Keratinocyte (primary cell): ENCODE data around the gene SLC16A7. TPM values are rescaled to one million over a fixed set of nuclear protein-coding genes. Genes with fewer than 3 reads are reported as not detected.
A peak's percentile ranks its signal among the peaks of the same experiment; 100 is the strongest.

Source experiments
- DNase-seq: peaks from one replicate; pipeline ENCODE4 v3.0.0-alpha.2; 2011; ENCODE audit warnings: low read depth, missing footprints, low spot score
- FAIRE-seq: peaks from 2 replicates; lab custom pipeline; 2011; peaks lifted over from hg19 to GRCh38; lab: Jason Lieb, UNC
- H2AFZ ChIP-seq: 2 replicates; pipeline ENCODE4 v1.6.0; 2012; ENCODE audit warnings: low read length, control low read depth, inconsistent platforms; ENCODE audit not compliant: control insufficient read depth
- H3K27ac ChIP-seq: 2 replicates; pipeline ENCODE4 v1.5.1; 2011; ENCODE audit warnings: low read length; ENCODE audit not compliant: control insufficient read depth, insufficient read depth
- H3K27me3 ChIP-seq: 3 replicates; pipeline ENCODE4 v1.6.0; 2011; ENCODE audit warnings: low read length; ENCODE audit not compliant: control insufficient read depth, insufficient read depth; ENCODE audit errors: extremely low read depth
- H3K36me3 ChIP-seq, 2 experiments: 2 replicates in 1 of 2; 3 replicates in 1 of 2; pipeline ENCODE4 v1.5.1; 2011; ENCODE audit warnings: low read length in 2 of 2, mild to moderate bottlenecking in 1 of 2; ENCODE audit not compliant: control insufficient read depth in 2 of 2, insufficient read depth in 2 of 2; ENCODE audit errors: extremely low read depth in 1 of 2
- H3K4me1 ChIP-seq: 3 replicates; pipeline ENCODE4 v1.5.1; 2011; ENCODE audit warnings: low read length; ENCODE audit not compliant: control insufficient read depth, insufficient read depth; ENCODE audit errors: extremely low read depth
- H3K4me2 ChIP-seq: 3 replicates; pipeline ENCODE4 v1.6.0; 2011; ENCODE audit warnings: low read depth, low read length; ENCODE audit not compliant: control insufficient read depth, insufficient read depth; ENCODE audit errors: extremely low read depth
- H3K4me3 ChIP-seq, 3 experiments: fragments of 200-600 bp in 1 of 3; sonication (generic) in 1 of 3; 2 replicates in 2 of 3; 3 replicates in 1 of 3; pipeline ENCODE4 v1.5.1; 2011 to 2016; ENCODE audit warnings: low read length in 3 of 3, mild to moderate bottlenecking in 3 of 3, control low read depth in 2 of 3, inconsistent platforms in 1 of 3, low read depth in 1 of 3, mixed read lengths in 1 of 3, mixed run types in 1 of 3, moderate library complexity in 1 of 3; ENCODE audit not compliant: control insufficient read depth in 2 of 3, insufficient read depth in 2 of 3; ENCODE audit errors: extremely low read depth in 1 of 3
- H3K79me2 ChIP-seq: 2 replicates; pipeline ENCODE4 v1.6.0; 2012; ENCODE audit warnings: low read length; ENCODE audit not compliant: control insufficient read depth, insufficient read depth
- H3K9ac ChIP-seq: 3 replicates; pipeline ENCODE4 v1.6.0; 2011; ENCODE audit warnings: low read length; ENCODE audit not compliant: control insufficient read depth, insufficient read depth; ENCODE audit errors: extremely low read depth
- H3K9me1 ChIP-seq: 3 replicates; pipeline ENCODE4 v1.6.0; 2011; ENCODE audit warnings: low read length; ENCODE audit not compliant: control insufficient read depth, insufficient read depth; ENCODE audit errors: extremely low read depth
- H3K9me3 ChIP-seq: 2 replicates; pipeline ENCODE4 v1.5.1; 2012; ENCODE audit warnings: low read depth, low read length; ENCODE audit not compliant: control insufficient read depth
- H4K20me1 ChIP-seq: 3 replicates; pipeline ENCODE4 v1.6.0; 2011; ENCODE audit warnings: low read length; ENCODE audit not compliant: control insufficient read depth, insufficient read depth; ENCODE audit errors: extremely low read depth
- EZH2 ChIP-seq: IDR thresholded peaks from one replicate; pipeline ENCODE4 v1.6.1; 2012; ENCODE audit warnings: inconsistent platforms, mild to moderate bottlenecking, low read length, moderate library complexity
- dilution Hi-C: fragments of 300-500 bp; cut with MboI; formaldehyde crosslinking; loops from one replicate; pipeline ENCODE4 v1.7.0; 2020; ENCODE audit warnings: low sequenced_read_pairs; ENCODE audit not compliant: extremely low pct_ligation_motif_present
- polyA plus RNA-seq, 5 experiments: library from polyadenylated mRNA; depleted of rRNA in 3 of 5; stranded (reverse) in 3 of 5; stranded (forward) in 1 of 5; unstranded in 1 of 5; fragments of >200 nt; gene quantifications; 1 replicate in 1 of 5; 2 replicates in 3 of 5; 3 replicates in 1 of 5; pipeline versions ENCODE4 v1.2.1 to v1.2.3, GENCODE V29; 2011 to 2012; ENCODE audit warnings: missing spikeins in 2 of 5, low read depth in 1 of 5, low replicate concordance in 1 of 5
- TF ChIP-seq, protein P1 (sequence below), 3 experiments: IDR thresholded peaks in 1 of 3; conservative IDR thresholded peaks in 1 of 3; optimal IDR thresholded peaks in 1 of 3; 2 replicates in 2 of 3; 3 replicates in 1 of 3; pipeline versions ENCODE3 to v1.5.1; 2011; ENCODE audit warnings: low read length in 3 of 3, mild to moderate bottlenecking in 3 of 3, moderate library complexity in 2 of 3, control low read depth in 1 of 3, inconsistent platforms in 1 of 3; ENCODE audit not compliant: insufficient read depth in 2 of 3; ENCODE audit errors: extremely low read depth in 1 of 3

SLC16A7 gene
- polyA plus RNA-seq, 1 donor (not counting 4 experiments of a cell fraction or from before 2014, with no cell fraction given) = 0.87 TPM

DNA sequence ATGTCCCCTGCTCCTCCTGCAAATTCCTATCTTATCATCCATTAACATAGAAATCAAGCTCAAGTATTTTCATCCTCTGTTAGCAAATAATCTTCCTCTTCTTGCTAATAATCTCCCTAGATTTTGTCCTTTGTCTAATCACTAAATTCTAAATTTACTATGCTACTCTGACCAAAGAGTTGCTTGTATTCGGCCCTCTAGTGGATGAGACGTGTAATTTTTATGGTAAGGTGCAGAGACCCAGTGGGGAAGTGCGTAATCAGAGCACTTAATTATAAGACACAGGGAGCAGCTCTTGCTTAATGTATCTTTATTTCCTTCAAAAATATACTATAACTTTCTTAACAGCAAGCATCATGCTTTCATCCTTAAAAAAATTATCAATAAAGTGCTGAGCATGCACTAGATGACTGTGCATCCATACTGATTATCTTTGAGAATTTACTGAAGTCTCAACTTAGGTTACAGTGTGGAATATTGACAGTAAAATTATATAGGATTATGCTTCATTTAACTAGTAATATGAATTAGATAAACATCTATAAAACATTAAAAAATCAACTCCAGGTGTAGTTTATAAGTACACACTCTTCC lies 212.6 kb downstream of the SLC16A7 start:
- DNase-seq (no peak), FAIRE-seq (no peak)
- Histone ChIP-seq H2AFZ (no peak overlapping the region), H3K79me2 (no peaks in the 10 kb centered on the region), H4K20me1 (no peaks in the 10 kb centered on the region), H3K9me1 (no peaks in the 10 kb centered on the region), H3K27ac (no peak overlapping the region), H3K36me3 (no peaks in the 10 kb centered on the region), H3K4me1 (peaks cover 7% of the 10 kb centered on the region), H3K4me3 (no peak overlapping the region), H3K27me3 (no peaks in the 10 kb centered on the region), H3K9me3 (no peaks in the 10 kb centered on the region), H3K9ac (no peak overlapping the region), H3K4me2 (no peak overlapping the region)
- dilution Hi-C loops = no loop called here
- TF ChIP-seq, protein P1, sequence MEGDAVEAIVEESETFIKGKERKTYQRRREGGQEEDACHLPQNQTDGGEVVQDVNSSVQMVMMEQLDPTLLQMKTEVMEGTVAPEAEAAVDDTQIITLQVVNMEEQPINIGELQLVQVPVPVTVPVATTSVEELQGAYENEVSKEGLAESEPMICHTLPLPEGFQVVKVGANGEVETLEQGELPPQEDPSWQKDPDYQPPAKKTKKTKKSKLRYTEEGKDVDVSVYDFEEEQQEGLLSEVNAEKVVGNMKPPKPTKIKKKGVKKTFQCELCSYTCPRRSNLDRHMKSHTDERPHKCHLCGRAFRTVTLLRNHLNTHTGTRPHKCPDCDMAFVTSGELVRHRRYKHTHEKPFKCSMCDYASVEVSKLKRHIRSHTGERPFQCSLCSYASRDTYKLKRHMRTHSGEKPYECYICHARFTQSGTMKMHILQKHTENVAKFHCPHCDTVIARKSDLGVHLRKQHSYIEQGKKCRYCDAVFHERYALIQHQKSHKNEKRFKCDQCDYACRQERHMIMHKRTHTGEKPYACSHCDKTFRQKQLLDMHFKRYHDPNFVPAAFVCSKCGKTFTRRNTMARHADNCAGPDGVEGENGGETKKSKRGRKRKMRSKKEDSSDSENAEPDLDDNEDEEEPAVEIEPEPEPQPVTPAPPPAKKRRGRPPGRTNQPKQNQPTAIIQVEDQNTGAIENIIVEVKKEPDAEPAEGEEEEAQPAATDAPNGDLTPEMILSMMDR (optimal IDR thresholded peaks at IDR 0.05 in 1 of 3, IDR thresholded peaks at IDR 0.05 in 1 of 3, conservative IDR thresholded peaks at IDR 0.05 in 1 of 3; ENCODE audit: extremely low read depth in 1 of 3, insufficient read depth in 2 of 3, low read length in 3 of 3) = peak; percentile 44 to 67 (median 60)
- TF ChIP-seq EZH2 = no peak

DNA sequence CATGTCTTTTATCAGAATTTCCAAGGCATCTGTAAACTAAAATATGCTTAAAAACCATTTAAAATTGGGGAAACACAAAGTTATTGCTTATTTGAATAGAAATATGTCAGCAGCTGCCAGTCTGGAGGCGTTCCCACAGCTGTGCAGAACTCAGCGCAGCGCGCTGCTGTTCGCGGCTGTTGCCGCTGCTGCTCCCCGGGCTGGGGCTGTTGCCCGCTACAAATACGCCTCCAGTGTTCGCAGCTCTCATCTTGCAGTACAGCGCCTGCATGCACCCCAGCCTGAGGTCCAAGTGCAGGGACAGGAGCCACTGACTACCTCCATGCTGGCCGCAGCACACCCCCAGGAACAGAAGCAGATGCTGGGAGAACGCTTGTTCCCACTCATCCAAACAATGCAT lies 216.2 kb downstream of the SLC16A7 start:
- Histone ChIP-seq H3K79me2 (no peaks in the 10 kb centered on the region), H3K9ac (no peak overlapping the region), H3K27ac (no peak overlapping the region), H3K9me1 (no peaks in the 10 kb centered on the region), H3K27me3 (no peaks in the 10 kb centered on the region), H4K20me1 (no peaks in the 10 kb centered on the region), H2AFZ (no peak overlapping the region), H3K4me2 (no peak overlapping the region), H3K4me3 (no peak overlapping the region), H3K4me1 (no peaks in the 10 kb centered on the region), H3K36me3 (no peaks in the 10 kb centered on the region), H3K9me3 (no peaks in the 10 kb centered on the region)
- DNase-seq = no peak
- TF ChIP-seq EZH2 = no peak
- TF ChIP-seq, protein P1 (optimal IDR thresholded peaks at IDR 0.05 in 1 of 3, IDR thresholded peaks at IDR 0.05 in 1 of 3, conservative IDR thresholded peaks at IDR 0.05 in 1 of 3; ENCODE audit: extremely low read depth in 1 of 3, insufficient read depth in 2 of 3, low read length in 3 of 3) = no peak
- dilution Hi-C loops = no loop called here
- FAIRE-seq = no peak
